ENCODE measurements around the gene CTXN2.
A peak's percentile ranks its signal among the peaks of the same experiment; 100 is the strongest.

Gene CTXN2

GRCh38 chr15:48191574-48192225 lies at the start of gene CTXN2:
TSS of gene CTXN2 (plus strand) at chr15:48191665. CDS start at chr15:48201301, 9,636 bp downstream.
- DNase-seq (ENCODE audit: low read depth): peak; percentile 5

DNA sequence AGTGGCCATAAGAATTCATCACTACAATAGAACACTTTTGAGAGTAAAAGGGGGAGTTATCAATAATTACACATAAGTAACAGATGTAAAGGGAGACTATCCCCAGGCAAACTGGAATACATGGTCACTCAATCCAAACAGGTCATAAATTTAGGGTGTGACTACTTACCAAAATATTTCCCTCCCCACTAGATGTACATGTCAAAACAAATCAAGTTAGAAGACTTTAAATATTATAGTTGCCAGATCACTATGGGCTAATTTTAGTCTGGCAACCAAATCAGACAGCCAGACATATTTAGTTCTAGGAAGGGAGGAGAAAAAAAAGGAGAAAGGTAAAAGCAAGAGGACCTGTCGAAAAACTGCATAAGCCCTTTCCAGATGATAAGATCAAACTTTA lies 47.6 kb upstream of the CTXN2 start:
- DNase-seq (ENCODE audit: low read depth): peak; percentile 21

DNA sequence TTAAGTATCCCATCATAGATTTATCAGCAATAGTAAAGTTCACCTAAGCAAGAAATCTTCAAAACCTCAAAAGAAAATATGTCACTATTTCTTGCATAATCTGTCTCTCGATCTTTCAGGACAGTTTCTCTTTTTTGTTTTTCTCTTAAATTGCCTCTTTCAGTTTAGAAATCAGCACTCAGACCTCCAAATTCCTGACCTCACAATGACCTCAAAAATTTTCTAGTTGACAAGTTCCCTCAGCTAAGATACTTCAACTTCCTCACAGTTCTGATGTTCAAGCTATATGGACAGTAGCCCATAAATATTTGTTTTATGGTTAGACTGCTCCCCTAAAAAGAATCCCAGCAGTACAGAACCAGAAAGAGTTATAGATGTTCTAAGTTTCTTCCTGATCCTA lies 46.6 kb upstream of the CTXN2 start:
- DNase-seq (ENCODE audit: low read depth): peak; percentile 3

DNA sequence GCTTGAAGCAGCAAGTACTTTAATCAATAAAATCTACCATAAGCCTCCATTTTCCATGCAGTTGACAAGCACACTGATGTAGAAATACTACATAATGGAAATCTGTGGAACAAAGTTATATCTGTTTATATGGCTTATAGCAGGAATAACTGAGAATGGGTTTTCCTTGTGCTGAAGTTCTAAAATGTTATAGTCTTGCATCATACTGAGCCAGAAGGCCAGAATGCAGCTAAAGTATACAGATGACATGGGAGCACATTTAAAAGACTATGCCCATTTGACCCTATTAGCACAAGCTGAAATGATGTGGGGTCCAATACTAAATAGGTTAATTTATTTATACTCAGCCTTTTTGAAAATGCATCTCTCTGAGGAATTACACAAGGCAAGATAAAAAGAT lies 45.5 kb upstream of the CTXN2 start:
- peak; percentile 7 for DNase-seq (ENCODE audit: low read depth)

GRCh38 chr15:48147358-48147757 lies 44.1 kb upstream of the CTXN2 start:
- no peak for DNase-seq (ENCODE audit: low read depth)

DNA sequence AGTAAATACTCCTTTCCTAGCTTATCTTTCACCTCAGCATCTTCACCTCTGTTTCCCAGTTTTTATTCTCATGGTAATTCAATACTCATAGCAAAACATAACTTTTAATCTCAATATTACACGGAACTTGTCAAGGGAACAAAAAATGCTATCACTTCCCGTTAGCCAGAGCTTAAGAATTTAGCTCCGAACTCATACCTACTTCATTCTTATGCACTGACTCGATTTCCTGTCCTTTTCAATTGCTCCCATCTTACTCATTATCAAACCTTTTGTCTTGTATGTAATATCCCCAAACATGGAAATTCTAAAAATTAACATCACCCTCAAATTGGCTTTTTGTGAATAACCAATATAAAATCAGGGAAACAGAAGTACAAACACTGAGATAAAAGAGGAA lies 41.6 kb upstream of the CTXN2 start:
- peak; percentile 49 for DNase-seq (ENCODE audit: low read depth)

- DNase-seq (ENCODE audit: low read depth): no peak
Measured at GRCh38 chr15:48153526-48153925, 37.9 kb upstream of the CTXN2 start.

- no peak for DNase-seq (ENCODE audit: low read depth)
Measured at GRCh38 chr15:48168616-48169015, 22.8 kb upstream of the CTXN2 start.

DNA sequence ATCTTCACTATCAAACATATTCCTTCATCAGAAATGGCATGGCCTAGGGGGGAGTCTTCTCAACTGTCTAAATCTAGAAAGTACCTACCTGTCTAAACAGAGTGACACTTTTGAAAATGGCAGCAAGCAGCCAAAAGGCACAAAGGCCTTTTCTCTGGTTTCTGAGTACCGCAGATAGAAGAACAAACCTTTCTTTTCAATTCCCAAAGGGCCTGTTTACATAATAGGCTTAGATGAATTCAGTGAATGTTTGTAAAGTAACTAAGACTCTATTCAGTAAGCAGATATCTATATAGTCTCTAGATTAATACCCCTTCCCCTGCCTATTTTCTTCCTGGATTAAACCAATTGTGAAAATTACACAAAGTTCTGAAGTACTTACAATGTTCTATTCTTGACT lies 20.5 kb upstream of the CTXN2 start:
- no peak for DNase-seq (ENCODE audit: low read depth)

DNA sequence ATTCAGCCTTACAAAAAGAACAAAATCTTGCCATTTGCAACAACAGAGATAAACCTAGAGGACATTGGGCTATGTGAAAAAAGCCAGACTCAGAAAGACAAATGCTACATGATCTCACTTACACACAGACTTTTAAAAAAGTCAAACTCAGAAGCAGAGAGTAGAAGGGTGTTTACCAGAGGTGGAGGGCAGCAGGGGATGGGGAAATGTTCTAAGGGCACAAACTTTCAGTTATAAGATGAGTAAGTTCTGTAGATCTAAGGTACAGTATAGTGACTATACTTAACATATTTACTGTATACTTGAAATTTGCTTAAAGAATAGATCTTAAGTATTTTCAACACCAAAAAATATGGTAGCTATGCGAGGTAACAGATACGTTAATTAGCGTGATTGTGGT lies 16.3 kb upstream of the CTXN2 start:
- DNase-seq (ENCODE audit: low read depth): no peak

DNA sequence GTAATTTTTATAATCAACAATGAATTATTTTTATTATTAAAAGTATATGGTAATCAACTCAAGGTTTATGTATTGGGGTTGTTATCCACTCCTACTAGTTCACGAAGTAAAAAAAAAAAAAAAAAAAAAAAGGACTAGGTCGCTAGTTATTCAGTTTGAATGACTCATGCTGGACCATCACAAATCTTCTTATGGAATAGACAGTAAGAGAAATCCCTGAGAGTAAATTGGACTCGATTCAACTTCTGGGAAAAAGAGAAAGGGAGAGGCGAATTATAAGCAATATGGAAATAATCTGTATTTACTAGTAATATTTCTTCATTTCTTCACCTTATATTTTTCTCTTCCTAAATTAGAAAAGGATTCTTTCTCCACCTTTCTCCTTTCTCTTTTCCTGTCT lies 15.4 kb upstream of the CTXN2 start:
- peak; percentile 7 for DNase-seq (ENCODE audit: low read depth)

DNA sequence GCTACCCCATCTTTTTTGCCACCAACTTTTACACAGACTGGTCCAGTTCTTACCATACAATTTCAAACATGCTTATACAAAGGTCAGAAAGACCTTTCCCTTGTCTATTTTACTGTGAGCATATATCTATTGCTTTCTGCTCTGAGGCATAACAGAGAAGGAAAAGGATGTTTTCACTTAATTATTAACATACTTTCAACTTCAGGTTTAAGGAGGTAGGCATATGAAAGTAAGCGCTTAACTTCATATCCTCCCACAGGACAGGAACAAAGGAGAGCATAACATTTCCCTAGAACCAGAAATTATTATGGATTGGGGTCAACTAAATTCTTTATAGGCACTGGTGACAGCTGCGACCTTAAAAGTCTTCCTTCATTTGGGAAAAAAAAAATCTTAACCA lies 14.5 kb upstream of the CTXN2 start:
- no peak for DNase-seq (ENCODE audit: low read depth)

DNA sequence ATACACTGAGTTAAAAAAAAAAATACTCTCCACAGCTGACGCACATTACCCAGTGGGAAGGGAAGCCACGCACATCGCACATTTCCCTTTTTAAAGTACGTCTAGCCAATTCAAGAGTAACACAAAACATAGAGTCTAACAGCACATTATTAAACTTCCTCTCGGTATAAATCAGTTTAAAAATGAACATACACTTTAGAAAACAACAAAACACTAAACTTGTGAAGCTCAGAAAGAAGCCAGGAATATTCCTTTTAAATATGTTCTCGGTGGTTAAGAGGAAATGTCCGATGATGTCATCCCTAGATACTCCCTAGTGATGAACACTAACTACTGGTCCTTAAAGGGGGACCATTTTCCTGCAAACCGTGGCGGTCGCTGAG lies 14.1 kb upstream of the CTXN2 start:
- DNase-seq (ENCODE audit: low read depth): peak; percentile 59

- DNase-seq (ENCODE audit: low read depth): peak; percentile 57
Measured at GRCh38 chr15:48177766-48178647, 13.5 kb upstream of the CTXN2 start, which contains the start of gene MYEF2. TSS of gene MYEF2 (minus strand) at chr15:48178295. CDS start at chr15:48178237, 58 bp downstream.

DNA sequence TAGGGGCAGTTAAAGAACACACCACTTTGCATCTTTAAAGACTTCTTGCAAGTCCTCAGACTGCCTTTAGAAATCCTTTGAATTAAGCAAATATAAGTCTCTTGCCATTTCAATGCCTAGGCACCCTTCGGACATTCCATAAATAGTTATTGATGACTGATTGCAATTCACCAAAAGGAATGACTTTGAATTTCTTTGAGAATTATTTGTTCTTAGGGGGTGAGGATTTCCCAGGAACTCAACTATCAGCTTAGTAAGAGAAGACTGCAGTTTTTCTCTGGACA lies 12.9 kb upstream of the CTXN2 start:
- DNase-seq (ENCODE audit: low read depth): no peak

- DNase-seq (ENCODE audit: low read depth): no peak
Measured at GRCh38 chr15:48182749-48183148, 8.7 kb upstream of the CTXN2 start.

DNA sequence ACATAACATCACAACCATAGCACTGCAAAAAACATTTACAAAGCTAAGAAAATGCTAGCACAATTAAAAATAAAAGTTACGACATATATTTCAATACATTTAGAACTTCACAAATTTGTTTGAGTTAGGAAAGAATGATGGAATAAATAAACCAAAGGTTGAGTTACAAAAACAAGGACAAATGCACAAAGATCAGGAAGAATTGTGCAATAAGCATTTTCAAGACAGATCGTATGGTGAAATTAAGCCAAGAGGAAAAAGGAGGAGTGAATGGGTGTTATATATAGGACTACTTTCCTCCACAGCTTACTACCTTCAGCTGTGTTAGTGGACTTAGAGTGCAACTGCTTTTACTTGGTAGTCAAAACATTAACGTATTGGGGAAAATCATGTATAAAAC lies 5.9 kb upstream of the CTXN2 start:
- DNase-seq (ENCODE audit: low read depth): no peak

DNA sequence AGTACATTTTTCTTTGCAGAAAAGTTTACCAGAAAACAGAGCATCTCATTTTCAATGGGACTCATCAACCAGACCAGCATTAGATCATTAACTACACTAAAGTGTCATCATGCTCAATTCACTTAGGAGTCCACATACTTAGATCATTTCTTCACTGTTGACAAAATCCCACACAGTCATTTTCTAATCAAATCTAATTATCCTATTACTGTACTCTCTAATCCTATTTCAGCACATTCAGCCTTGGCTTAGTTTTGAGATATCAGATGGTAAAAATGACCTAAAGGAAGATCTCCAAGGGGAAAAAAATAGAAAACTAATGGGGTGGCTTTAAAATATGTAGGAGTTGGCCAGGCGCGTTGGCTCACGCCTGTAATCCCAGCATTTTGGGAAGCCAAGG lies 5.2 kb upstream of the CTXN2 start:
- DNase-seq (ENCODE audit: low read depth): no peak

GRCh38 chr15:48190932-48191573 lies 412 bp upstream of the CTXN2 start:
- DNase-seq (ENCODE audit: low read depth): peak; percentile 74

- no peak for DNase-seq (ENCODE audit: low read depth)
Measured at GRCh38 chr15:48202068-48202467, 10.6 kb downstream of the CTXN2 start.

DNA sequence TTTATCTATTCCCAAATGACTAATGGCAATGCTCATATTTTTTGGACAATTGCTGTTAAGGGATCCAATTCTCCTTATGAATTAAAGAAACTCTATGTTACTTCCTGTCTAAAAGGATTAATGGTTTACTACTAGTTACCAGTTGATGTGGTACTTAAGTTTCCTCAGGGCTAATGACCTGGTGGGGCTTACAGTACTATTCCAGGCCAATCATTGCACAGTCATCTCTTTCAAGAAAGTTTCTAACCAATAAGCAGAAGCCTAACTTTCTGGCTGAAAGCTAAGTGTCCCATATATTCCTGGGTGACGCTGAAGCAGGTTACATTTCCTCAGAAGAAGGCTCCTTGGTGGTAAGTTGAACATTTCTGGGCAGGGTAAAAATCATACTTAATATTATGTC lies 14.5 kb downstream of the CTXN2 start, which contains the start of gene SLC12A1:
SLC12A1 (plus strand) TSS at position 322 of the 400 bp plus-strand sequence. CDS start 1,418 bp downstream, outside the sequence.
- DNase-seq (ENCODE audit: low read depth): no peak

GRCh38 chr15:48221261-48221660 lies 29.8 kb downstream of the CTXN2 start:
- DNase-seq (ENCODE audit: low read depth): no peak

DNA sequence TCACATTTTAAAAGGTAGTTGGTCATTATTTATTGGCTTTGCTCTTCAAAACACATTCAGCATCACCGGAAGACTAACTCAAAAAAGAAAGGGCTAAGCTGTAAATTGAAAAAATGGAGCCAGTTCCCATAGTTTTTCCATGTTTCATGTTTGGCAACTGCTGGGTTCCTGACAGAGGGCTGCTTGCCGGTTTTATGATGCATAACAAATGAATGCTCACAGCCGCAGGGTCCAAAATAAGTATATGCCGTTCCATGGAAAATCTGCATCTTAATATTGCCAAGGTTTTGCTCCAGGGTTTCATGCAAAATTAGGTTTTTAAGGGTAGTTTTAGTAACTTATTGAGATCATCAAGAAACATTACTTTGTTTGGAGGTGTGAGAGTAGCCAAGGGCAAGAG lies 30.4 kb downstream of the CTXN2 start:
- no peak for DNase-seq (ENCODE audit: low read depth)
